IPS DF 6.9 (cell line): ENCODE measurements around the gene SMCO3.
A peak's percentile ranks its signal among the peaks of the same experiment; 100 is the strongest.

ENCODE experiments used
- DNase-seq: peaks from one replicate; pipeline ENCODE4 v3.0.0-alpha.2; 2013; ENCODE audit warnings: low read depth, low spot score
- H3K27ac ChIP-seq: one replicate; pipeline ENCODE4 v1.5.1; 2013; ENCODE audit warnings: low read length, control low read depth
- H3K27me3 ChIP-seq: 2 replicates; pipeline ENCODE4 v1.6.1; 2013; ENCODE audit warnings: mild to moderate bottlenecking, low read length; ENCODE audit not compliant: control insufficient read depth, insufficient read depth
- H3K36me3 ChIP-seq: 2 replicates; pipeline ENCODE4 v1.6.1; 2013; ENCODE audit warnings: low read length; ENCODE audit not compliant: control insufficient read depth, insufficient read depth
- H3K4me1 ChIP-seq: 2 replicates; pipeline ENCODE4 v1.6.1; 2013; ENCODE audit warnings: low read length; ENCODE audit not compliant: control insufficient read depth, insufficient read depth
- H3K4me3 ChIP-seq: 2 replicates; pipeline ENCODE4 v1.5.1; 2013; ENCODE audit warnings: mild to moderate bottlenecking, low read length
- H3K9me3 ChIP-seq: 2 replicates; pipeline ENCODE4 v1.6.1; 2013; ENCODE audit warnings: low read length, inconsistent platforms; ENCODE audit not compliant: control insufficient read depth, insufficient read depth
- WGBS: extraction: QIAGEN DNeasy Blood & Tissue Kit; methylation state at CpG from one replicate; pipeline ENCODE4 v1.1.7; 2013; ENCODE audit warnings: mixed read lengths, missing lambda C conversion rate; ENCODE audit not compliant: insufficient read length, insufficient coverage; 5-methylcytosine and 5-hydroxymethylcytosine counted together

Gene SMCO3

GRCh38 chr12:14845350-14845750 is 31.4 kb upstream of the SMCO3 start:
- no peaks in the 10 kb centered on the region for H3K4me1 ChIP-seq
- H3K27me3 ChIP-seq: no peaks in the 10 kb centered on the region
- H3K27ac ChIP-seq: no peak overlapping the region
- WGBS: no CpG with 5 or more reads among the region's 3 CpGs
- H3K9me3 ChIP-seq: no peaks in the 10 kb centered on the region
- H3K4me3 ChIP-seq: no peak overlapping the region
- no peaks in the 10 kb centered on the region for H3K36me3 ChIP-seq
- peak; percentile 33 for DNase-seq

- DNase-seq: no peak
- Histone ChIP-seq H3K4me1 (no peaks in the 10 kb centered on the region), H3K4me3 (no peak overlapping the region), H3K9me3 (no peaks in the 10 kb centered on the region), H3K27me3 (no peaks in the 10 kb centered on the region), H3K36me3 (no peaks in the 10 kb centered on the region), H3K27ac (no peak overlapping the region)
Observed at GRCh38 chr12:14844401-14844800, 30.4 kb upstream of the SMCO3 start.

GRCh38 chr12:14843425-14843887 is 29.5 kb upstream of the SMCO3 start, which contains the start of gene ART4:
TSS of gene ART4 (minus strand) at chr12:14843526. CDS start at chr12:14843113, 413 bp downstream.
- H3K4me1 ChIP-seq: no peaks in the 10 kb centered on the region
- no CpG with 5 or more reads among the region's 10 CpGs for WGBS
- no peak within 1 kb of the TSS for H3K4me3 ChIP-seq
- no peak for DNase-seq
- H3K9me3 ChIP-seq: no peaks in the 10 kb centered on the region
- no peaks in the 10 kb centered on the region for H3K36me3 ChIP-seq
- no peaks in the 10 kb centered on the region for H3K27me3 ChIP-seq
- no peak within 1 kb of the TSS for H3K27ac ChIP-seq

- no peak for DNase-seq
- Histone ChIP-seq H3K27ac (no peak overlapping the region), H3K27me3 (no peaks in the 10 kb centered on the region), H3K4me1 (no peaks in the 10 kb centered on the region), H3K36me3 (no peaks in the 10 kb centered on the region), H3K4me3 (no peak overlapping the region), H3K9me3 (no peaks in the 10 kb centered on the region)
- WGBS: no CpG with 5 or more reads among the region's 3 CpGs
Observed at GRCh38 chr12:14842315-14842714, 28.3 kb upstream of the SMCO3 start.

DNA sequence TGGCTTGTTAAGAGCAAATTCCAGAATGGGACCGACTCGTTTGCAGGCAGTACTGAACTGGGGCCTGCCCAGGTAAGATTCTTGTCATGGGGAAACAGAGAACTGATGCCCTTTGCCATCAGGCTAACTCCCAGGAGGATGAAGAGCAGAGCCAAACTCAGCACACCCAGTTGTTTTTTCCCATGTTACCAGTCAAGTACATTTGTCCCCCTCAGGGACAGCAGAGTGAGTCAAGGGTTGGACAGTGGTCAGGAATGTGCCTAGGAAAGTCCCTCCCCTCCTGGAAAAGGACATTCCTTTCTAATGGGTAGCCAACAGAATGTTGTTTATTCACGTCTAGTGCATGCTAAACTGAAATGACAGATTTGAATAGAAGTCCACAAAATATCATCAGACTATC is 27.8 kb upstream of the SMCO3 start:
- no peak overlapping the region for H3K4me3 ChIP-seq
- no peaks in the 10 kb centered on the region for H3K27me3 ChIP-seq
- WGBS: no CpG with 5 or more reads among the region's 3 CpGs
- DNase-seq: no peak
- H3K4me1 ChIP-seq: no peaks in the 10 kb centered on the region
- H3K9me3 ChIP-seq: no peaks in the 10 kb centered on the region
- no peak overlapping the region for H3K27ac ChIP-seq
- no peaks in the 10 kb centered on the region for H3K36me3 ChIP-seq

GRCh38 chr12:14840616-14841015 is 26.6 kb upstream of the SMCO3 start:
- no CpG with 5 or more reads among the region's 4 CpGs for WGBS

GRCh38 chr12:14839262-14839661 is 25.3 kb upstream of the SMCO3 start:
- Histone ChIP-seq H3K36me3 (no peaks in the 10 kb centered on the region), H3K27ac (no peak overlapping the region), H3K4me3 (no peak overlapping the region), H3K4me1 (no peaks in the 10 kb centered on the region), H3K27me3 (no peaks in the 10 kb centered on the region), H3K9me3 (no peaks in the 10 kb centered on the region)
- no CpG with 5 or more reads among the region's 1 CpG for WGBS
- DNase-seq: no peak

More at GRCh38 chr12:14840616-14841015, 26.6 kb upstream of the SMCO3 start:
- DNase-seq: no peak
- Histone ChIP-seq H3K4me3 (no peak overlapping the region), H3K36me3 (no peaks in the 10 kb centered on the region), H3K9me3 (no peaks in the 10 kb centered on the region), H3K4me1 (no peaks in the 10 kb centered on the region), H3K27me3 (no peaks in the 10 kb centered on the region), H3K27ac (no peak overlapping the region)

DNA sequence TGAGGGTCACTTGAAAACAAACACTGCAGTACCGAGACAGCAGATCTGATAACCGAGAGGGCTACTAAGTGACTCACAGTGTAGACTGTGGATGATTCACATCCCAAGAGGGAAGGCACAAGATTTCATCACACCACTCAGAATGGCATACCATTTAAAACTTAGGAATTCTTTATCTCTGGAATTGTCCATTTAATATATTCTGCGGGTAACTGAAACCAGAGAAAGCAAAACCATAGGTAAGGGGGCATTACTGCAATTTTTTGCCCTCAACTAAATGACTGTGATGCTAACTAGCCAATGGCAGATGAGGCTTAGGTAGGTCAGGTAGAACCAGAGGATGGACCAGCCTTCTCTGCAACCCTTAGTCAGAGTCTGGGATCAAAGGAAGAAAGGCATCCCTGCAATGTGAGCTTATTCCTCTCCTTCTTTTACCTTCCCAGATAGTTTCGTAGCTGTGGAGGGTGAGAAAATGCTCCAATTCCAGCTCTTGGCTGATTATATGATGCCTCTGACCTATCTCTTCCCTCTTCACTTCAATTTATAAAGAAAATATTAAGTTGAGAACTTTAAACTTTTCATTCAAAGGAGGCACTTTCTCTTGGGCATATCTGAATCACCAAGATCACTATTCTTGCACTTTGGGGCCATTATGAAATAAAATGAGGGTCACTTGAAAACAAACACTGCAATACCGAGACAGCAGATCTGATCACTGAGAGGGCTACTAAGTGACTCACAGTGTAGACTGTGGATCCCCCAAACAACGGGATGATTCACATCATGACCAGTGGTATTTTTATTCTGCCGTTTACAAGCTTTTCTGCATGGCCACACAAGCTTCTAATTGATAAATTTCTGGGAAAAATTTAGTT is 22.6 kb upstream of the SMCO3 start:
- H3K36me3 ChIP-seq: no peaks in the 10 kb centered on the region
- no CpG with 5 or more reads among the region's 7 CpGs for WGBS
- no peak overlapping the region for H3K4me3 ChIP-seq
- no peak overlapping the region for H3K27ac ChIP-seq
- no peaks in the 10 kb centered on the region for H3K9me3 ChIP-seq
- H3K27me3 ChIP-seq: no peaks in the 10 kb centered on the region
- DNase-seq: no peak
- no peaks in the 10 kb centered on the region for H3K4me1 ChIP-seq

- Histone ChIP-seq H3K27ac (no peak overlapping the region), H3K4me1 (no peaks in the 10 kb centered on the region)
Observed at GRCh38 chr12:14834509-14834908, 20.5 kb upstream of the SMCO3 start.

GRCh38 chr12:14833952-14834351 is 20.0 kb upstream of the SMCO3 start:
- no peaks in the 10 kb centered on the region for H3K4me1 ChIP-seq
- no peak for DNase-seq
- H3K27ac ChIP-seq: no peak overlapping the region
- H3K27me3 ChIP-seq: no peaks in the 10 kb centered on the region
- H3K4me3 ChIP-seq: no peak overlapping the region
- H3K9me3 ChIP-seq: no peaks in the 10 kb centered on the region
- H3K36me3 ChIP-seq: no peaks in the 10 kb centered on the region
- WGBS: no CpG with 5 or more reads among the region's 1 CpG

More at GRCh38 chr12:14834509-14834908, 20.5 kb upstream of the SMCO3 start:
- Histone ChIP-seq H3K9me3 (no peaks in the 10 kb centered on the region), H3K4me3 (no peak overlapping the region), H3K36me3 (no peaks in the 10 kb centered on the region), H3K27me3 (no peaks in the 10 kb centered on the region)
- no peak for DNase-seq

- Histone ChIP-seq H3K9me3 (no peaks in the 10 kb centered on the region), H3K36me3 (no peaks in the 10 kb centered on the region), H3K27me3 (no peaks in the 10 kb centered on the region), H3K27ac (no peak overlapping the region), H3K4me1 (no peaks in the 10 kb centered on the region), H3K4me3 (no peak overlapping the region)
- WGBS: no CpG with 5 or more reads among the region's 3 CpGs
- no peak for DNase-seq
Observed at GRCh38 chr12:14833336-14833735, 19.4 kb upstream of the SMCO3 start.
